ENCODE data around the gene CLIP3.
"Not testable (repeated sequence)": the region's sequence is repeated elsewhere in the genome, so short reads cannot be mapped to it uniquely, and the experiment has no call there.

The CLIP3 gene

GRCh38 chr19:35987571-35987896, 45.1 kb downstream of the CLIP3 start:
- Mint-ChIP-seq H3K4me1 (ENCODE audit: low read depth) (peaks cover 6% of the 10 kb centered on the region), H3K36me3 (ENCODE audit: low read depth) (no peaks in the 10 kb centered on the region), H3K4me3 (no peak overlapping the region)

GRCh38 chr19:35986664-35987570, 45.8 kb downstream of the CLIP3 start:
- Mint-ChIP-seq H3K27ac (no peak overlapping the region), H3K4me3 (peak overlapping the region; percentile 77), H3K4me1 (ENCODE audit: low read depth) (peaks cover 6% of the 10 kb centered on the region), H3K9me3 (peaks cover 3% of the 10 kb centered on the region), H3K36me3 (ENCODE audit: low read depth) (no peaks in the 10 kb centered on the region), H3K27me3 (peaks cover 62% of the 10 kb centered on the region)
- peak; percentile 55 for DNase-seq

More at GRCh38 chr19:35987571-35987896, 45.1 kb downstream of the CLIP3 start:
- peaks cover 56% of the 10 kb centered on the region for H3K27me3 Mint-ChIP-seq
- H3K27ac Mint-ChIP-seq: no peak overlapping the region
- no peak for DNase-seq
- H3K9me3 Mint-ChIP-seq: peaks cover 3% of the 10 kb centered on the region

- DNase-seq: no peak
- Mint-ChIP-seq H3K27ac (no peak overlapping the region), H3K4me3 (peak overlapping the region; percentile 77), H3K4me1 (ENCODE audit: low read depth) (peaks cover 6% of the 10 kb centered on the region), H3K36me3 (ENCODE audit: low read depth) (no peaks in the 10 kb centered on the region), H3K9me3 (peaks cover 3% of the 10 kb centered on the region), H3K27me3 (peaks cover 69% of the 10 kb centered on the region)
Measured at GRCh38 chr19:35986111-35986510, 46.6 kb downstream of the CLIP3 start.

- Mint-ChIP-seq H3K9me3 (no peaks in the 10 kb centered on the region), H3K36me3 (ENCODE audit: low read depth) (no peaks in the 10 kb centered on the region), H3K4me1 (ENCODE audit: low read depth) (peaks cover 6% of the 10 kb centered on the region), H3K27ac (no peak overlapping the region), H3K4me3 (no peak overlapping the region), H3K27me3 (peaks cover 77% of the 10 kb centered on the region)
- DNase-seq: no peak
Measured at GRCh38 chr19:35983177-35983576, 49.5 kb downstream of the CLIP3 start.

- not testable (repeated sequence) for DNase-seq; H3K27ac Mint-ChIP-seq; H3K4me1 Mint-ChIP-seq (ENCODE audit: low read depth); H3K4me3 Mint-ChIP-seq; H3K36me3 Mint-ChIP-seq (ENCODE audit: low read depth); H3K9me3 Mint-ChIP-seq
- peaks cover 64% of the 10 kb centered on the region for H3K27me3 Mint-ChIP-seq
Measured at GRCh38 chr19:35980997-35981396, 51.7 kb downstream of the CLIP3 start.

GRCh38 chr19:35978832-35979365, 53.8 kb downstream of the CLIP3 start:
- H3K27ac Mint-ChIP-seq: no peak overlapping the region
- H3K4me1 Mint-ChIP-seq (ENCODE audit: low read depth): no peaks in the 10 kb centered on the region
- H3K36me3 Mint-ChIP-seq (ENCODE audit: low read depth): no peaks in the 10 kb centered on the region
- DNase-seq: no peak
- peaks cover 47% of the 10 kb centered on the region for H3K27me3 Mint-ChIP-seq
- no peak overlapping the region for H3K4me3 Mint-ChIP-seq
- no peaks in the 10 kb centered on the region for H3K9me3 Mint-ChIP-seq

- H3K4me3 Mint-ChIP-seq: no peak overlapping the region
- no peak overlapping the region for H3K27ac Mint-ChIP-seq
- H3K4me1 Mint-ChIP-seq (ENCODE audit: low read depth): no peaks in the 10 kb centered on the region
- DNase-seq: no peak
- H3K9me3 Mint-ChIP-seq: no peaks in the 10 kb centered on the region
- H3K27me3 Mint-ChIP-seq: peaks cover 41% of the 10 kb centered on the region
- H3K36me3 Mint-ChIP-seq (ENCODE audit: low read depth): no peaks in the 10 kb centered on the region
Measured at GRCh38 chr19:35978271-35978670, 54.4 kb downstream of the CLIP3 start.

GRCh38 chr19:35977446-35978222, 55.0 kb downstream of the CLIP3 start:
- no peaks in the 10 kb centered on the region for H3K9me3 Mint-ChIP-seq
- peaks cover 35% of the 10 kb centered on the region for H3K27me3 Mint-ChIP-seq
- H3K4me1 Mint-ChIP-seq (ENCODE audit: low read depth): no peaks in the 10 kb centered on the region
- H3K27ac Mint-ChIP-seq: no peak overlapping the region
- H3K4me3 Mint-ChIP-seq: no peak overlapping the region
- peak; percentile 38 for DNase-seq
- H3K36me3 Mint-ChIP-seq (ENCODE audit: low read depth): no peaks in the 10 kb centered on the region

GRCh38 chr19:35975608-35976214, 57.0 kb downstream of the CLIP3 start:
- DNase-seq: no peak
- no peaks in the 10 kb centered on the region for H3K9me3 Mint-ChIP-seq
- no peaks in the 10 kb centered on the region for H3K4me1 Mint-ChIP-seq (ENCODE audit: low read depth)
- no peak overlapping the region for H3K27ac Mint-ChIP-seq
- no peaks in the 10 kb centered on the region for H3K36me3 Mint-ChIP-seq (ENCODE audit: low read depth)
- no peak overlapping the region for H3K4me3 Mint-ChIP-seq
- peaks cover 18% of the 10 kb centered on the region for H3K27me3 Mint-ChIP-seq

GRCh38 chr19:35973487-35973886, 59.2 kb downstream of the CLIP3 start:
- no peaks in the 10 kb centered on the region for H3K36me3 Mint-ChIP-seq (ENCODE audit: low read depth)
- H3K27me3 Mint-ChIP-seq: peaks cover 8% of the 10 kb centered on the region
- H3K4me3 Mint-ChIP-seq: no peak overlapping the region
- no peaks in the 10 kb centered on the region for H3K9me3 Mint-ChIP-seq
- no peak for DNase-seq
- H3K4me1 Mint-ChIP-seq (ENCODE audit: low read depth): peaks cover 5% of the 10 kb centered on the region
- H3K27ac Mint-ChIP-seq: no peak overlapping the region

GRCh38 chr19:35966771-35967170, 65.9 kb downstream of the CLIP3 start:
- H3K9me3 Mint-ChIP-seq: no peaks in the 10 kb centered on the region
- H3K27me3 Mint-ChIP-seq: peaks cover 6% of the 10 kb centered on the region
- no peak overlapping the region for H3K27ac Mint-ChIP-seq
- H3K4me3 Mint-ChIP-seq: no peak overlapping the region
- DNase-seq: no peak
- peaks cover 6% of the 10 kb centered on the region for H3K4me1 Mint-ChIP-seq (ENCODE audit: low read depth)
- H3K36me3 Mint-ChIP-seq (ENCODE audit: low read depth): no peaks in the 10 kb centered on the region
